CD4-positive, CD25-positive, alpha-beta regulatory T cell (primary cell): ENCODE results near the gene ALDH1A2. TPM values are rescaled to one million over a fixed set of nuclear protein-coding genes. Genes with fewer than 3 reads are reported as not detected.

Experiments used
- ATAC-seq, 2 donors: fragments of 150-1000 bp; cut with Tn5 transposase; one replicate each; pipeline ENCODE4 v1.10.0; 2021; ENCODE audit warnings: low read depth in 2 of 2, moderate number of reproducible peaks in 2 of 2, moderate library complexity in 1 of 2
- DNase-seq, 3 donors: peaks; one replicate each; pipeline versions ENCODE4 v3.0.0 to v3.0.0-alpha.2; 2012 to 2022; ENCODE audit warnings: mixed read lengths in 1 of 3
- H3K27ac ChIP-seq: one replicate; pipeline ENCODE4 v1.7.0; 2013; ENCODE audit warnings: mild to moderate bottlenecking, low read length; ENCODE audit not compliant: insufficient read depth, poor library complexity, severe bottlenecking
- H3K27me3 ChIP-seq: one replicate; pipeline ENCODE4 v1.7.0; 2013; ENCODE audit warnings: low read length; ENCODE audit not compliant: control insufficient read depth, insufficient read depth
- H3K36me3 ChIP-seq: one replicate; pipeline ENCODE4 v1.7.0; 2013; ENCODE audit warnings: mild to moderate bottlenecking, low read length, moderate library complexity; ENCODE audit not compliant: control insufficient read depth, insufficient read depth
- H3K4me1 ChIP-seq: 2 replicates; pipeline ENCODE4 v1.7.0; 2013; ENCODE audit warnings: mild to moderate bottlenecking, low read length; ENCODE audit not compliant: insufficient read depth, control insufficient read depth, poor library complexity, severe bottlenecking
- H3K4me3 ChIP-seq: one replicate; pipeline ENCODE4 v1.7.0; 2013; ENCODE audit warnings: low read depth, mild to moderate bottlenecking, low read length, moderate library complexity
- H3K9me3 ChIP-seq, 2 experiments: 1 replicate in 1 of 2; 2 replicates in 1 of 2; pipeline ENCODE4 v1.7.0; 2013; ENCODE audit warnings: low read length in 2 of 2, mild to moderate bottlenecking in 1 of 2, moderate library complexity in 1 of 2; ENCODE audit not compliant: control insufficient read depth in 2 of 2
- H3K27ac Mint-ChIP-seq, 3 donors: one replicate each; pipeline ENCODE4 v1.8.0; 2020 to 2022; ENCODE audit warnings: mild to moderate bottlenecking in 3 of 3, mixed read lengths in 3 of 3, moderate library complexity in 2 of 3
- H3K27me3 Mint-ChIP-seq: one replicate; pipeline ENCODE4 v1.8.0; 2022; ENCODE audit warnings: mild to moderate bottlenecking, mixed read lengths
- H3K36me3 Mint-ChIP-seq: one replicate; pipeline ENCODE4 v1.8.0; 2020; ENCODE audit warnings: mixed read lengths
- H3K4me1 Mint-ChIP-seq, 4 donors: one replicate each; pipeline ENCODE4 v1.8.0; 2020 to 2022; ENCODE audit warnings: mixed read lengths in 4 of 4, mild to moderate bottlenecking in 1 of 4
- H3K4me3 Mint-ChIP-seq, 4 donors: one replicate each; pipeline ENCODE4 v1.8.0; 2020 to 2022; ENCODE audit warnings: mild to moderate bottlenecking in 4 of 4, mixed read lengths in 4 of 4, moderate library complexity in 3 of 4
- H3K9me3 Mint-ChIP-seq, 7 donors: one replicate each; pipeline ENCODE4 v1.8.0; 2020 to 2022; ENCODE audit warnings: mixed read lengths in 7 of 7, mild to moderate bottlenecking in 3 of 7, moderate library complexity in 2 of 7
- polyA plus RNA-seq, 4 donors: library from polyadenylated mRNA; unstranded; fragments of 300-500 nt; fragmentation: Illumina TruSeq; gene quantifications; one replicate each; pipeline ENCODE4 v1.2.3, GENCODE V29; 2021
- total RNA-seq: library from RNA; stranded (reverse); gene quantifications from one replicate; pipeline ENCODE4 v1.2.3, GENCODE V29; 2022

Gene ALDH1A2
- total and polyA plus RNA-seq, 5 donors from 2014 or later = not detected

- Histone ChIP-seq H3K4me3 (no peak overlapping the region), H3K27me3 (peaks cover 41% of the 10 kb centered on the region), H3K36me3 (no peaks in the 10 kb centered on the region), H3K27ac (no peak overlapping the region), H3K9me3 (no peaks in the 10 kb centered on the region), H3K4me1 (no peaks in the 10 kb centered on the region)
- no peaks in the 10 kb centered on the region for H3K36me3 Mint-ChIP-seq
- DNase-seq = no peak
- H3K27me3 Mint-ChIP-seq = peaks cover 44% of the 10 kb centered on the region
- H3K27ac Mint-ChIP-seq = no peak overlapping the region
- ATAC-seq = no peak
- no peaks in the 10 kb centered on the region for H3K4me1 Mint-ChIP-seq
- H3K4me3 Mint-ChIP-seq = no peak overlapping the region
- peaks cover 0 to 2% (median 0%) of the 10 kb centered on the region in 7 donors for H3K9me3 Mint-ChIP-seq
These were observed 6.8 kb downstream of the ALDH1A2 start for GRCh38 chr15:58058729-58059128.

GRCh38 chr15:58058073-58058472 is 7.4 kb downstream of the ALDH1A2 start:
- H3K27ac ChIP-seq = no peak overlapping the region
- H3K36me3 ChIP-seq = no peaks in the 10 kb centered on the region
- H3K27me3 Mint-ChIP-seq = peaks cover 44% of the 10 kb centered on the region
- H3K36me3 Mint-ChIP-seq = no peaks in the 10 kb centered on the region
- H3K9me3 Mint-ChIP-seq = peaks cover 0 to 1% (median 0%) of the 10 kb centered on the region in 7 donors
- H3K4me3 Mint-ChIP-seq = no peak overlapping the region
- no peaks in the 10 kb centered on the region for H3K4me1 ChIP-seq
- H3K27ac Mint-ChIP-seq = no peak overlapping the region
- no peaks in the 10 kb centered on the region for H3K4me1 Mint-ChIP-seq
- no peak overlapping the region for H3K4me3 ChIP-seq
- peaks cover 36% of the 10 kb centered on the region for H3K27me3 ChIP-seq
- H3K9me3 ChIP-seq = no peaks in the 10 kb centered on the region
- no peak for ATAC-seq
- DNase-seq = no peak

- H3K4me3 ChIP-seq = no peak overlapping the region
- Mint-ChIP-seq H3K36me3 (no peaks in the 10 kb centered on the region), H3K9me3 (peaks cover 0 to 1% (median 0%) of the 10 kb centered on the region in 7 donors), H3K4me1 (no peaks in the 10 kb centered on the region), H3K4me3 (no peak overlapping the region), H3K27ac (no peak overlapping the region), H3K27me3 (peaks cover 42% of the 10 kb centered on the region)
- no peak for ATAC-seq
- H3K27me3 ChIP-seq = peaks cover 34% of the 10 kb centered on the region
- no peaks in the 10 kb centered on the region for H3K4me1 ChIP-seq
- H3K36me3 ChIP-seq = no peaks in the 10 kb centered on the region
- H3K27ac ChIP-seq = no peak overlapping the region
- no peak for DNase-seq
- H3K9me3 ChIP-seq = no peaks in the 10 kb centered on the region
These were observed 8.0 kb downstream of the ALDH1A2 start for GRCh38 chr15:58057559-58057958.

- ATAC-seq = no peak
These were observed 9.5 kb downstream of the ALDH1A2 start for GRCh38 chr15:58056015-58056414.

GRCh38 chr15:58053315-58054153 is 12.0 kb downstream of the ALDH1A2 start:
- Histone ChIP-seq H3K27ac (no peak overlapping the region), H3K9me3 (no peaks in the 10 kb centered on the region), H3K4me1 (no peaks in the 10 kb centered on the region), H3K36me3 (no peaks in the 10 kb centered on the region), H3K4me3 (no peak overlapping the region), H3K27me3 (peaks cover 20% of the 10 kb centered on the region)
- Mint-ChIP-seq H3K27ac (no peak overlapping the region), H3K4me3 (no peak overlapping the region), H3K9me3 (peaks cover 0 to 1% (median 0%) of the 10 kb centered on the region in 7 donors), H3K4me1 (no peaks in the 10 kb centered on the region), H3K27me3 (peaks cover 41% of the 10 kb centered on the region), H3K36me3 (no peaks in the 10 kb centered on the region)
- ATAC-seq = no peak
- no peak for DNase-seq

More at GRCh38 chr15:58056015-58056414, 9.5 kb downstream of the ALDH1A2 start:
- H3K9me3 Mint-ChIP-seq = peaks cover 0 to 1% (median 0%) of the 10 kb centered on the region in 7 donors
- H3K9me3 ChIP-seq = no peaks in the 10 kb centered on the region
- peaks cover 24% of the 10 kb centered on the region for H3K27me3 ChIP-seq
- H3K27ac Mint-ChIP-seq = no peak overlapping the region
- H3K36me3 Mint-ChIP-seq = no peaks in the 10 kb centered on the region
- H3K4me3 ChIP-seq = no peak overlapping the region
- no peaks in the 10 kb centered on the region for H3K36me3 ChIP-seq
- no peaks in the 10 kb centered on the region for H3K4me1 Mint-ChIP-seq
- H3K27ac ChIP-seq = no peak overlapping the region
- DNase-seq = no peak
- H3K4me1 ChIP-seq = no peaks in the 10 kb centered on the region
- H3K27me3 Mint-ChIP-seq = peaks cover 39% of the 10 kb centered on the region
- no peak overlapping the region for H3K4me3 Mint-ChIP-seq

GRCh38 chr15:58052334-58052733 is 13.2 kb downstream of the ALDH1A2 start:
- no peaks in the 10 kb centered on the region for H3K4me1 Mint-ChIP-seq
- no peak overlapping the region for H3K27ac Mint-ChIP-seq
- Histone ChIP-seq H3K4me3 (no peak overlapping the region), H3K27me3 (peaks cover 16% of the 10 kb centered on the region), H3K27ac (no peak overlapping the region), H3K9me3 (no peaks in the 10 kb centered on the region), H3K36me3 (no peaks in the 10 kb centered on the region), H3K4me1 (no peaks in the 10 kb centered on the region)
- peaks cover 41% of the 10 kb centered on the region for H3K27me3 Mint-ChIP-seq
- no peaks in the 10 kb centered on the region for H3K36me3 Mint-ChIP-seq
- peaks cover 0 to 1% (median 0%) of the 10 kb centered on the region in 7 donors for H3K9me3 Mint-ChIP-seq
- ATAC-seq (no peak), DNase-seq (no peak)
- H3K4me3 Mint-ChIP-seq = no peak overlapping the region

GRCh38 chr15:58049520-58050227 is 15.8 kb downstream of the ALDH1A2 start:
- H3K36me3 ChIP-seq = no peaks in the 10 kb centered on the region
- H3K4me3 ChIP-seq = no peak overlapping the region
- H3K27me3 ChIP-seq = peaks cover 9% of the 10 kb centered on the region
- Mint-ChIP-seq H3K4me3 (no peak overlapping the region), H3K36me3 (no peaks in the 10 kb centered on the region), H3K27me3 (peaks cover 37% of the 10 kb centered on the region), H3K27ac (no peak overlapping the region), H3K4me1 (no peaks in the 10 kb centered on the region), H3K9me3 (no peaks in the 10 kb centered on the region)
- no peak for ATAC-seq
- DNase-seq = no peak
- H3K9me3 ChIP-seq = no peaks in the 10 kb centered on the region
- H3K4me1 ChIP-seq = no peaks in the 10 kb centered on the region
- no peak overlapping the region for H3K27ac ChIP-seq
